Right forelimb (tissue), 1 donor: ENCODE data around the gene HOXB5.

Experiments
- DNase-seq: peaks from one replicate; pipeline ENCODE4 v3.0.0-alpha.2; 2018

Gene HOXB5

GRCh38 chr17:48615047-48615962 is 21.7 kb upstream of the HOXB5 start, which contains the start of gene HOXB8:
TSS of gene HOXB8 (minus strand) at chr17:48615292. CDS start at chr17:48614704, 588 bp downstream.
- DNase-seq = no peak

DNA sequence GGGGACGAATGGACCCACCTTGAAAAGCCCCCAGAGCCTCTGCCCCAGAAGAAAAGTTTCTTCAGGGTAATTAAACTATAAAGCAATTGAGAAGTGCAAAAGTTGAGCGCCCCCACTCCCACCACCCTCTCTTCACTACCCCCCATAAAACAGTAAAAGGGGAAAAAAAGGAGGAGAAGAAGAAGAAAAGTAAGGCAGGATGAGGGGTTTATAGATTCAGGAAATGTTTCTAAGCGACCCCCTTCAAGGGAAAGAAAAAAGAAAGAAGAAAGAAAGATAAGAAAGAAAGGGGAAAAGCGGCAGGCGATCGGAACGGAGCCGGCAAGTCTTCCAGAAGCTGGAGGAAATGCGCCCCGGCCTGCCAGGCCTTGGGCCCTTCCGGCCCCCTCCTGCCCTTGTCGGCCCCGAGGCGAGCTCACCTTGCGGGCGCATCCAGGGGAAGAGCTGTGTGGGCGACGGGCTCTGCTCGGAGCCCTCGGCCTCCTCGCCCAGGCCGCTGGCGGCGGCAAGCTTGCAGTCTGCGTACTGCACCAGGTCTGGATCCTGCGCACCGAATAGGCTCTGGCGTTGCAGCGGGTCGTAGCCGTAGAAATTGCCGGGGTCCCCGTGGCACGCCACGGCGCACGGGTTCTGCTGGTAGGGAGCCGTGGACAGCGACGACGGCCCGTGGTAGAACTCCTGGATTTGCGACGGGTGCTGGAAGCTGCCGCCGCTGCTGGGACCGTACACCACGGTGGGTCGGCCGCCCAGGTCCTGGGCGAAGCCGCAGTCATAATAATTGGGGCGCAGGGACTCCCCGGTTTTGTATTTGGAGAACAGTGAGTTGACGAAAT is 20.5 kb upstream of the HOXB5 start:
- DNase-seq = no peak

- DNase-seq = no peak
These were observed 19.5 kb upstream of the HOXB5 start for GRCh38 chr17:48612854-48613691.

DNA sequence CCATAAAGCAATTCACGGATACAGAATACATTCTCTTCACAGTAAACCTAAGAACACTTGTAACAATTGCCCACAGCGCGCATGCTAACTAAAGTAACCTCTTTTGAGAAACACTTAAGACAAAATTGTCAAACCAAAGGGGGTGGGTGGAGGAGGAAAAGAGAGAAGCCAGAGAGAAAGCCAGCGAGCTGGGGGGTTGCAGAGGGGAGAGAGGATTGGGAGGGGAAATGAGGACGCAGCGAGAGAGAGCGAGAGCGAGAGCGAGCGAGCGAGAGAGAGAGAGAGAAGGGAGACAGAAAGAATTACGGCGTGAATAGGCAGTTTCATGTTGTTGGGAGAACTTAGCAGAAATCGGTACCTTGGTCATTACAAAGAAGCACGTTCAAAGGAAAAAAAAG is 18.9 kb upstream of the HOXB5 start:
- DNase-seq = no peak

- no peak for DNase-seq
These were observed 18.3 kb upstream of the HOXB5 start for GRCh38 chr17:48611681-48612455.

GRCh38 chr17:48611213-48611612 is 17.6 kb upstream of the HOXB5 start:
- no peak for DNase-seq

DNA sequence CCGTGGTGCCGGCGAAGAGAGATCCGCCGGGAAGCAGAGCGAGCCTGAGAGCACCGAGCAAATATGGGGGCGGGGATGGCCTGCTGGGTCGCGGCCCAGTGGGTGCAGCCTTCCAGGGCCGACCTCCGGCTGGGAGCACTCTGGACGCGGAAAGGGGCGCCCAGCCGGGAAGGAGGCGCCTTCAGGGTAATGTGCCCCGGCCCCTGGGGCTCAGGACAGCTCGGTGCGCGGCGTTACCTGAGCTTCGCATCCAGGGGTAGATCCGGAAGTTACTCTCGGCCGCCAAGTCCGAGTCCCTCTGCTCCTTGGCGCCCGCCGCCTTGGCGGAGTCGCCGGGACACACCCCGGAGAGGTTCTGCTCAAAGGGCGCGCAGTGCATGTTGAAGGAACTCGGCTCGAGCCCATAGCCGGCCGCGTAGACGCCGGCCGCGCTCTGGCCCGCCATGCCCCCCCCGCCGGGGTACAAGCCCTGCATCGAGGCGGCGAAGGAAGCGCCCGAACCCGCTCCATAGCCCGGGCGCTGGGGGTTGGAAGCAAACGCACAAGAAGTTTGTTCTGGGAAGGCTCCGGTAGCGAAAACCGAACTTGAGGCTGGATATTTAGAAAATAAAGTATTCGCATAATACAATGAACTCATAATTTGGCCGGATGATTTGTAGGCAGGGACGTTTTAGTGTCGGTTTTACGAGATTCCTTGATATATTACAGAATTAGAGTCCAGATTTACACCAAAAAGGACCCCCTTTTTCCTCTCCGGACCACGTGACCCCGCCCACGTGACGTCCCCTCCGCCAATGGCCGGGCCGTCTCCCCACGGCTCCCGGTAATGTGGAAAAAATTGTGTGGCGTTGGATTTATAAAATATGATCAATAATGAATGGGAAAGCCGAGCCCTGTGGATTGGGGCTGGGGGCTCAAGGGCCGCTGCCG is 17.0 kb upstream of the HOXB5 start, which contains the start of gene HOXB7:
HOXB7 (minus strand) TSS at position 736 of the 930 bp plus-strand sequence; CDS start at position 637, 99 bp downstream.
- DNase-seq = no peak

DNA sequence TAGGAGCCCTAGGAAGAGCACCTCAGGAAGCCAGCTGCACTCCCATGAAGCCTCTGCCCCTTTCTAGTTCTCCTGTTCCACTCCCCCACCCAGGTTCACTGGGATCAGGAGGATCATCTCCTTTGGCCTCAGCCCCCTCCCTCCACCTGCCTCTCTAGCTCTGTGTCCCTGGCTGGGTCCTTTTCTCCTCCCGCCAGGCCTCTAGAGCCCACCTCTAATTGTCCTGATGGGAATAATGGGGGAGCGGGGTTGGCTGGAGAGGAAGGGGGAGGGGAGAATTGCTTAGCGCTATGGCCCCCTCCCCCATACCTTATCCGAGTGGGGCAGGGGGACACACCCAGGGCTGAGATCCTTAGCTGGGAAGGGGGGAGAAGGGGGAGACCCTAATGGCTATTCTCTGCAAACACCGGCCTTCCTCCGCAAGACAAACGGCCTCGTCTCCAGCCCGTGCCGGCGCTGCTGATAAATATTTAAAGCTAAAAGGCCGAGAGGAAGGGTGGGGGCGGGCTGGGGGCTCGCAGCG is 16.2 kb upstream of the HOXB5 start:
- no peak for DNase-seq

- DNase-seq = no peak
These were observed 15.5 kb upstream of the HOXB5 start for GRCh38 chr17:48609033-48609432.

DNA sequence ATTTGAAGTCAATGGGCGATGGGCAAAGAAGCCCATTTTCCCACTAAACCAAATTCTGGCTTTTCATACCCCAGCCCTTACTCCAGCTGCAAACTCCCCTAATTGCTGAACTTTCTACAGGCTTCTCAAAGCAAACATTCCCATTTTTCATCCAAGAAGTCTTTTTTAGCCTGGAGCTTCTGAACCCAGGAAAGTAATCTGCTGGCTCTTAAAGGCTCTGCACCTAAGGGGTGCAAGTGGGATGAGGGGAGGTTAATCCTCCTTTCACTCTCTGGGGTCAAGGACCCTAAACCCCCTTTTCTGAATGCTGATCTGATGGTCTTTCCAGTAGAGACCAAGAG is 14.9 kb upstream of the HOXB5 start:
- DNase-seq = no peak

DNA sequence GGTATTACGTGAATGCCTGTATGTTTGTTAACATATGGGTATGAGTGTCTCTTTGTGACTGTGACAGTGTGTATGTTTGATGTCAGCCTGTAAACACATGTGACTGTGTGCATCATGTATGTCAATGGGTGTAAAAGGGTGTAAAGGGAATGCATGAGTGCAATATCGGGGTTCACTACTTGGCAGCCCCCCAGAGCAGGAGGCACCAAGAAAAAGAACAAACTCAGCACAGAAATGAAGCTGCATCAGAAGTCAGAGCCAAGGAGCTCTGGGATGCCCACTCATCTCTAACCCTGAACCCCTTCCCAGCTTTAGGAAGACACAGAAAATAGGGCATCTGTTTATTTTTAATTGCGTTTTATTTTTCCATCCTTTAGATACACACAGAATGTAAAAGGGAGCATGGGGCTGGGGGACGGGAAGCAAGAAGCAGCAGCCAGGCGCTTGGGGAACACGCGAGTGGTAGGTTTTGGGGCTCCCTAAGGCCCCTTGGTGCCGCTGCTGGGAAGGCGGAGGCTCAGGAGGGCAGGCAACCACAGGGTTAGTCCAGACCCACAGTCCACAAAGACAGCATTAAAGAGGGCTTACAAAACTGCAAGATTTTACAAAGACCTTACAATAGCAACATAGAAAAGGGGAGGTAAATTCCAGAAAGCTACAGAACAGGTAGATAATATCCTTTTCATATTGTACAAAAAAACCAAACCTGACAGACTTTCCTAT is 13.5 kb upstream of the HOXB5 start:
- DNase-seq = no peak

DNA sequence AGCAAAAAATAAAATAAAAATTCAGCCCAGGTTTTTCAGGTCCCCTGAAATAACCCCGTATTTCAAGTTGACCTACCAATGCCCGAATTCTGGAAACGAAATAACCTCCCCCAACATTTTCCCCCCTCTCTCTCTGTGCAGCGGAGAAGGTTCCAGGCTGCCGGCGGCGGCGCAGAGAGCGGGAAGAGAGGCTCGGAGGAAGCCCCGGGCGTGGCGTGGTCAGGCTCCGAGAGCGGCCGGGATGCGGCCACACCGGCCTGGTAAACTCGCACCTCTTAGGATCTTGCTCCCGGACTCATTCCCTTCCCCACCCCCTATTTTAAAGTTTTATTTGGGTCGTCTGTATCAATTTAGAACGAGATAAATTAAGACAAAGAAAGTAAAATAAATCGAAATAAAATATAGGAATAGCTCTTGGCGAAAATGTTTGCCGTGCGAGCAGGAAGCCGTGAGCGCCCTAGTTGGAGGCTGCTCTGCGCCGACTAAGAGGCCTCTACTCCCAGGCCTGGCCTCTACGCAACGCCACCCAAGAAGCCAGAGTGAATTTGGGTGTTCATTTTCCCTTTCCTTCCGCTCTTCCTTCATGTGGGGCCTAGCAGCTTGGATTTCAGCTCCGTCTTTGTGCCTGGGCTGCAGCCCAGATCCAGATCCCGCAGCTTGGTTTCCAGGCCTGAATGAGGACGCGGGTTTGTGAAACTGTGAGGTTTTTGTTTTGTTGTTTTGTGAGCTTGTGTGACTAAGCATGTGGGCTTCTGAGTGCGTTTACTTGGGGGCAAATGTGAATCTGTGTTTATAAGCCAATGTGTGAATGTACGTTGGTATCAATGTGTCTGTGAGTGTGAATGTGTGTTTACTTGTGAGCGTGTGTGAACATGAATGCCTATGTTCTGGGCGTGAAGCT is 12.7 kb upstream of the HOXB5 start:
- DNase-seq = no peak

DNA sequence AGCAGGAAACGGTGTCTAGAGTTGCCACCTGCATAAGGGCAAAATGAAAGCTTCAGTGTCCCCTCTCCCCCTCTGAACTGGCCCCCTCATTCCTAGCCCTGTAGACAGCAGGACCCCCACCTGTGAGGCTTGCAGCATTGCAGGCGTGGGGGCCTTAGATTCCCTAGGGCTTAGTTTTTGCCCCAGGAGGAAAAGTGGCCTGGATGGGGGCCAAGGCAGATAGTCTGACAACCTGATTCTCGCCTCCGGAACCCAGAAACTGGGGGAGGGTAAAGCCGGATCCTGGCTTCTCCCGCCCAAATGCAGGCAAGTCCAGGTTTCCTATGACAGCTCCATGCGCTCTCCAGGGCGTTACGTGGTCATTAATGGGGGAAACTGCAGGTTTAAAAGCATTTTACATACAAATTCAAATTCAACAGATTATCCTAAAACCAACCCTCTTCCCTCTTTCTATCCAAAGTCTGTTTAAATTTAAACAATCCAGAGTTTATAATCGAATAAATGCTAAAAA is 11.9 kb upstream of the HOXB5 start:
- DNase-seq = no peak

GRCh38 chr17:48604770-48605329 is 11.3 kb upstream of the HOXB5 start, which contains the start of gene HOXB6:
TSS of gene HOXB6 (minus strand) at chr17:48604986. CDS start at chr17:48598150, 6,836 bp downstream.
- DNase-seq = no peak

DNA sequence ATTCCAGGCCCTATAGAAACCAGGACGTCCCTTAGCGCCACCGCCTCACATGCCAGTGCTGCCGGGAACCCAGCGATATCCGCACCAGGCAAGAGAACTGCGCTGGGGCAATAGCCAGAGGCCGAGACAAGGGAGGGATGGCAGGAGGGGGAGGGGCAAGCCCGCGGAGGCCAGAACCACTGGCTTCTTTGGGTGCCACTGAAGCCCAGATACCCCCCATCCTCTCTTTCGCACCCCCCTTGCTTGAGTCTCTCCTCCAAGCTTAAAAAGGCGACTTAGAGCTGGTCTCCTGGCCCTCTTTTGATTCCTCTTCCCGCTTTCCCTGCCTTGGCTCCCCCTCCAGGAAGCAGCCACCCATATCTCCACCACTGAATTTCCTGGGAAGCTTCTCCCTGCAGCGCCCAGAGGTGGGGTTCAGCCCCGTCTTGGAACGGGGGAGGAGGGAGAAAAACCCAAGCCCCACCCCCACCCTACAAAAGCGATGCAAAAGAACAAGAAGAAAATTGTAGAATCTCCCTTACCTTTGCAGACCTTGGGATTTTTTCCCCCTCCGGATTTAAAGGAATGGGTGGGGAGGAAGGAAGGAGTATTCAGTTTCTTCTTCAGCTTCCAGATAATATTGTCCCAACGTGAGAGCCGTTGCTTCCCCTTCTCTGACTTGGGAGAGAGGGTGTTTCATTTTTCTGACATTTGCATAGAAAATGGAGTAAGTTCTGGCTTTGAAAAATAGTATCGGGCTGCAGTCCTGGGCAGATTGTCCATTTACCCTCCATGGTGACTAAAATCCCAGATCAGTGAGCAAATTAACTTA is 10.6 kb upstream of the HOXB5 start:
- no peak for DNase-seq

GRCh38 chr17:48601539-48602425 is 8.2 kb upstream of the HOXB5 start:
- no peak for DNase-seq
